ENCODE results near the gene TOP2A.
A peak's percentile ranks its signal among the peaks of the same experiment; 100 is the strongest.

Gene TOP2A

GRCh38 chr17:40358323-40359038, 59.2 kb downstream of the TOP2A start:
- H3K36me3 ChIP-seq (ENCODE audit: control insufficient read depth in 1 of 2, insufficient read depth in 2 of 2, low read length in 2 of 2), result peaks cover 16 to 22% of the 10 kb centered on the region in 2 experiments
- no CpG with 5 or more reads among the region's 17 CpGs for WGBS (ENCODE audit: extremely low coverage, insufficient coverage, insufficient read length)

GRCh38 chr17:40356990-40357881, 60.5 kb downstream of the TOP2A start:
- Histone ChIP-seq H3K4me3 (ENCODE audit: low read depth, low read length) (no peak overlapping the region), H4K91ac (ENCODE audit: low read depth, low read length) (no peak overlapping the region), H4K12ac (ENCODE audit: low read depth, low read length) (no peak overlapping the region), H3K18ac (ENCODE audit: low read length) (no peak overlapping the region), H3K79me1 (ENCODE audit: low read length) (no peaks in the 10 kb centered on the region), H3K79me2 (ENCODE audit: control insufficient read depth, insufficient read depth, low read length, poor library complexity) (no peaks in the 10 kb centered on the region), H2BK12ac (ENCODE audit: low read length) (no peak overlapping the region), H2BK120ac (ENCODE audit: insufficient read depth, low read length, poor library complexity) (no peak overlapping the region), H2BK5ac (ENCODE audit: low read depth, low read length, poor library complexity) (no peak overlapping the region), H3K4me1 (ENCODE audit: control insufficient read depth in 1 of 2, insufficient read depth in 2 of 2, low read length in 2 of 2) (no peaks in the 10 kb centered on the region), H3K27me3 (ENCODE audit: insufficient read depth, low read length) (no peaks in the 10 kb centered on the region), H4K8ac (ENCODE audit: low read depth, low read length) (no peak overlapping the region), H3K4ac (ENCODE audit: low read depth, low read length) (no peak overlapping the region), H3K14ac (ENCODE audit: low read length) (no peak overlapping the region), H3K4me2 (ENCODE audit: low read length) (no peak overlapping the region), H3K9ac (ENCODE audit: low read length) (no peak overlapping the region), H3K27ac (ENCODE audit: low read depth, low read length) (no peak overlapping the region), H3K23ac (ENCODE audit: low read length) (no peak overlapping the region), H2AK5ac (ENCODE audit: low read length) (no peak overlapping the region), H2AFZ (ENCODE audit: insufficient read depth, low read length, poor library complexity) (no peak overlapping the region), H3K36me3 (ENCODE audit: control insufficient read depth in 1 of 2, insufficient read depth in 2 of 2, low read length in 2 of 2) (peaks cover 26 to 27% of the 10 kb centered on the region in 2 experiments), H3K9me3 (ENCODE audit: insufficient read depth, low read depth, low read length) (peaks cover 2% of the 10 kb centered on the region)
- no peak for DNase-seq
- no CpG with 5 or more reads among the region's 19 CpGs for WGBS (ENCODE audit: extremely low coverage, insufficient coverage, insufficient read length)

More at GRCh38 chr17:40358323-40359038, 59.2 kb downstream of the TOP2A start:
- H3K4me1 ChIP-seq (ENCODE audit: control insufficient read depth in 1 of 2, insufficient read depth in 2 of 2, low read length in 2 of 2), result peaks cover 0 to 1% of the 10 kb centered on the region in 2 experiments
- no peak overlapping the region for H2AK5ac ChIP-seq (ENCODE audit: low read length)
- no peak overlapping the region for H4K91ac ChIP-seq (ENCODE audit: low read depth, low read length)
- no peak overlapping the region for H3K4ac ChIP-seq (ENCODE audit: low read depth, low read length)
- no peak overlapping the region for H3K23ac ChIP-seq (ENCODE audit: low read length)
- H3K14ac ChIP-seq (ENCODE audit: low read length), result no peak overlapping the region
- no peak overlapping the region for H2BK12ac ChIP-seq (ENCODE audit: low read length)
- no peak overlapping the region for H2BK5ac ChIP-seq (ENCODE audit: low read depth, low read length, poor library complexity)
- H3K4me3 ChIP-seq (ENCODE audit: low read depth, low read length), result no peak overlapping the region
- H3K9ac ChIP-seq (ENCODE audit: low read length), result no peak overlapping the region
- peaks cover 4% of the 10 kb centered on the region for H3K79me2 ChIP-seq (ENCODE audit: control insufficient read depth, insufficient read depth, low read length, poor library complexity)
- peaks cover 5% of the 10 kb centered on the region for H3K79me1 ChIP-seq (ENCODE audit: low read length)
- H4K8ac ChIP-seq (ENCODE audit: low read depth, low read length), result no peak overlapping the region
- H3K27me3 ChIP-seq (ENCODE audit: insufficient read depth, low read length), result peaks cover under 1% of the 10 kb centered on the region
- peaks cover 2% of the 10 kb centered on the region for H3K9me3 ChIP-seq (ENCODE audit: insufficient read depth, low read depth, low read length)
- H3K18ac ChIP-seq (ENCODE audit: low read length), result no peak overlapping the region
- no peak overlapping the region for H2AFZ ChIP-seq (ENCODE audit: insufficient read depth, low read length, poor library complexity)
- peak; percentile 90 to 96 for DNase-seq
- H4K12ac ChIP-seq (ENCODE audit: low read depth, low read length), result no peak overlapping the region
- H3K4me2 ChIP-seq (ENCODE audit: low read length), result no peak overlapping the region
- no peak overlapping the region for H3K27ac ChIP-seq (ENCODE audit: low read depth, low read length)
- no peak overlapping the region for H2BK120ac ChIP-seq (ENCODE audit: insufficient read depth, low read length, poor library complexity)

GRCh38 chr17:40355804-40356758, 61.6 kb downstream of the TOP2A start:
- Histone ChIP-seq H3K4me1 (ENCODE audit: control insufficient read depth in 1 of 2, insufficient read depth in 2 of 2, low read length in 2 of 2) (no peaks in the 10 kb centered on the region), H2AFZ (ENCODE audit: insufficient read depth, low read length, poor library complexity) (no peak overlapping the region), H3K18ac (ENCODE audit: low read length) (no peak overlapping the region), H3K9me3 (ENCODE audit: insufficient read depth, low read depth, low read length) (peaks cover 2% of the 10 kb centered on the region), H2AK5ac (ENCODE audit: low read length) (no peak overlapping the region), H3K23ac (ENCODE audit: low read length) (no peak overlapping the region), H2BK5ac (ENCODE audit: low read depth, low read length, poor library complexity) (no peak overlapping the region), H3K14ac (ENCODE audit: low read length) (no peak overlapping the region), H2BK12ac (ENCODE audit: low read length) (no peak overlapping the region), H4K91ac (ENCODE audit: low read depth, low read length) (no peak overlapping the region), H3K4ac (ENCODE audit: low read depth, low read length) (no peak overlapping the region), H3K79me1 (ENCODE audit: low read length) (no peaks in the 10 kb centered on the region), H3K4me2 (ENCODE audit: low read length) (no peak overlapping the region), H3K27me3 (ENCODE audit: insufficient read depth, low read length) (no peaks in the 10 kb centered on the region), H3K9ac (ENCODE audit: low read length) (no peak overlapping the region), H3K36me3 (ENCODE audit: control insufficient read depth in 1 of 2, insufficient read depth in 2 of 2, low read length in 2 of 2) (peaks cover 37 to 38% of the 10 kb centered on the region in 2 experiments), H2BK120ac (ENCODE audit: insufficient read depth, low read length, poor library complexity) (no peak overlapping the region), H4K12ac (ENCODE audit: low read depth, low read length) (no peak overlapping the region), H3K4me3 (ENCODE audit: low read depth, low read length) (no peak overlapping the region), H3K27ac (ENCODE audit: low read depth, low read length) (no peak overlapping the region), H3K79me2 (ENCODE audit: control insufficient read depth, insufficient read depth, low read length, poor library complexity) (no peaks in the 10 kb centered on the region), H4K8ac (ENCODE audit: low read depth, low read length) (no peak overlapping the region)
- no peak for DNase-seq
- WGBS (ENCODE audit: extremely low coverage, insufficient coverage, insufficient read length), result no CpG with 5 or more reads among the region's 33 CpGs
